HG02642 (cell line): Measurements from ENCODE around the gene TTC21A.

Experiments
- ATAC-seq: cut with Tn5 transposase; IDR thresholded peaks from one replicate; pipeline ENCODE4 v1.9.1; 2021; ENCODE audit warnings: mild to moderate bottlenecking; ENCODE audit not compliant: unreplicated experiment, poor library complexity

TTC21A gene

GRCh38 chr3:39134305-39134704, 26.8 kb downstream of the TTC21A start:
- ATAC-seq: no peak

- ATAC-seq: no peak
Measured at GRCh38 chr3:39135170-39135805, 27.8 kb downstream of the TTC21A start.

GRCh38 chr3:39136533-39137434, 29.3 kb downstream of the TTC21A start:
- ATAC-seq: no peak

- no peak for ATAC-seq
Measured at GRCh38 chr3:39137435-39137936, 30.0 kb downstream of the TTC21A start.

- ATAC-seq: no peak
Measured at GRCh38 chr3:39137991-39138803, 30.7 kb downstream of the TTC21A start.

- ATAC-seq: no peak
Measured at GRCh38 chr3:39138804-39139415, 31.4 kb downstream of the TTC21A start.

- ATAC-seq: no peak
Measured at GRCh38 chr3:39139442-39139841, 32.0 kb downstream of the TTC21A start.

GRCh38 chr3:39140341-39140971, 33.0 kb downstream of the TTC21A start:
- no peak for ATAC-seq

GRCh38 chr3:39141171-39141995, 33.9 kb downstream of the TTC21A start:
- no peak for ATAC-seq

- no peak for ATAC-seq
Measured at GRCh38 chr3:39142067-39142466, 34.6 kb downstream of the TTC21A start.

GRCh38 chr3:39143051-39143885, 35.8 kb downstream of the TTC21A start:
- ATAC-seq: no peak

GRCh38 chr3:39144095-39144747, 36.7 kb downstream of the TTC21A start:
- ATAC-seq: no peak

GRCh38 chr3:39144748-39145380, 37.4 kb downstream of the TTC21A start:
- ATAC-seq: no peak

- ATAC-seq: no peak
Measured at GRCh38 chr3:39146083-39146501, 38.6 kb downstream of the TTC21A start.

GRCh38 chr3:39146611-39147591, 39.4 kb downstream of the TTC21A start:
- ATAC-seq: peak; percentile 8
